UCSD-AML1 (cell line): ENCODE measurements around the gene CTF1.

ENCODE experiments used
- DNase-seq: peaks from one replicate; lab custom pipeline; 2025; ENCODE audit not compliant: unreplicated experiment; lab: John Stamatoyannopoulos, UW

The CTF1 gene

GRCh38 chr16:30953111-30953510 lies 56.7 kb downstream of the CTF1 start:
- no peak for DNase-seq
